HL-60 (cell line): ENCODE results near the gene LRP6.

Experiments
- DNase-seq, 2 experiments: peaks; one replicate each; pipeline ENCODE4 v3.0.0-alpha.2; 2010 to 2020; ENCODE audit warnings: low read depth in 1 of 2, low spot score in 1 of 2
- H3K27ac ChIP-seq: fragments of 250-450 bp; sonication (Bioruptor Pico); replicated peaks from 2 replicates; pipeline ENCODE4 v1.5.1; 2020; ENCODE audit warnings: mild to moderate bottlenecking, moderate library complexity
- H3K27me3 ChIP-seq: fragments of 250-450 bp; sonication (Bioruptor Pico); 2 replicates; pipeline ENCODE4 v1.5.1; 2021; ENCODE audit warnings: mild to moderate bottlenecking, moderate library complexity; ENCODE audit not compliant: insufficient read depth, poor library complexity, severe bottlenecking
- H3K4me3 ChIP-seq: replicated peaks from 2 replicates; pipeline ENCODE4 v1.5.1; 2011; ENCODE audit warnings: mild to moderate bottlenecking, control low read depth, low read length; ENCODE audit not compliant: insufficient read depth
- GABPA ChIP-seq: IDR thresholded peaks from 2 replicates; pipeline ENCODE4 v1.6.1; 2012; ENCODE audit warnings: low read depth
- POLR2AphosphoS5 ChIP-seq: IDR thresholded peaks from 2 replicates; pipeline ENCODE4 v1.6.1; 2012; ENCODE audit warnings: low read depth
- SPI1 ChIP-seq: IDR thresholded peaks from 2 replicates; pipeline ENCODE4 v1.6.1; 2012; ENCODE audit warnings: low read depth, mild to moderate bottlenecking, borderline replicate concordance
- TF ChIP-seq, protein P1 (sequence below): IDR thresholded peaks from one replicate; pipeline ENCODE4 v1.5.1; 2011; ENCODE audit warnings: low read length, control low read depth, inconsistent platforms; ENCODE audit not compliant: insufficient read depth
- TF ChIP-seq, protein P2 (sequence below): IDR thresholded peaks from 2 replicates; pipeline ENCODE4 v1.6.1; 2012; ENCODE audit warnings: low read depth; ENCODE audit not compliant: insufficient replicate concordance

LRP6 gene

DNA sequence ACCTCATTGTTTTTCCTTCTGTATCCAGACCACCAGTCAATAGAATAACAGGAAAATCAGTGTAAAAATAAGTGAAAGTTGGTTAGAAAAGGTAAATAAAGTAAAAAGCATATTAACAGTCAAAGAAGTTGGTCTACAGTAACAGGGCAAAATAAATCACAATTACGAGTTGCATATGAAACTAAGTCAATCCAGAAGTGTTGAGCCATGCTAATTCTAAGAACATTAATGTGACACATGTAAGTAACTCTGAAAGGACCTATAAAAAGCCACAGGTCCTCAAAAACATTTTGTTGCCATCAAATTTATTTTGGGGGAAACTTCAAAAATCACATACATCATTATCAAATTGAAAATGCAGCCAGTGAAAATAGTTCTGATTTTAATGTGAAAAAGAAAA lies 56.4 kb downstream of the LRP6 start:
- Histone ChIP-seq H3K27me3 (peaks cover 12% of the 10 kb centered on the region), H3K4me3 (no peak overlapping the region), H3K27ac (no peak overlapping the region)
- TF ChIP-seq, protein P1, sequence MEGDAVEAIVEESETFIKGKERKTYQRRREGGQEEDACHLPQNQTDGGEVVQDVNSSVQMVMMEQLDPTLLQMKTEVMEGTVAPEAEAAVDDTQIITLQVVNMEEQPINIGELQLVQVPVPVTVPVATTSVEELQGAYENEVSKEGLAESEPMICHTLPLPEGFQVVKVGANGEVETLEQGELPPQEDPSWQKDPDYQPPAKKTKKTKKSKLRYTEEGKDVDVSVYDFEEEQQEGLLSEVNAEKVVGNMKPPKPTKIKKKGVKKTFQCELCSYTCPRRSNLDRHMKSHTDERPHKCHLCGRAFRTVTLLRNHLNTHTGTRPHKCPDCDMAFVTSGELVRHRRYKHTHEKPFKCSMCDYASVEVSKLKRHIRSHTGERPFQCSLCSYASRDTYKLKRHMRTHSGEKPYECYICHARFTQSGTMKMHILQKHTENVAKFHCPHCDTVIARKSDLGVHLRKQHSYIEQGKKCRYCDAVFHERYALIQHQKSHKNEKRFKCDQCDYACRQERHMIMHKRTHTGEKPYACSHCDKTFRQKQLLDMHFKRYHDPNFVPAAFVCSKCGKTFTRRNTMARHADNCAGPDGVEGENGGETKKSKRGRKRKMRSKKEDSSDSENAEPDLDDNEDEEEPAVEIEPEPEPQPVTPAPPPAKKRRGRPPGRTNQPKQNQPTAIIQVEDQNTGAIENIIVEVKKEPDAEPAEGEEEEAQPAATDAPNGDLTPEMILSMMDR = no peak
- TF ChIP-seq POLR2AphosphoS5 (no peak), GABPA (no peak), SPI1 (no peak)
- TF ChIP-seq, protein P2, sequence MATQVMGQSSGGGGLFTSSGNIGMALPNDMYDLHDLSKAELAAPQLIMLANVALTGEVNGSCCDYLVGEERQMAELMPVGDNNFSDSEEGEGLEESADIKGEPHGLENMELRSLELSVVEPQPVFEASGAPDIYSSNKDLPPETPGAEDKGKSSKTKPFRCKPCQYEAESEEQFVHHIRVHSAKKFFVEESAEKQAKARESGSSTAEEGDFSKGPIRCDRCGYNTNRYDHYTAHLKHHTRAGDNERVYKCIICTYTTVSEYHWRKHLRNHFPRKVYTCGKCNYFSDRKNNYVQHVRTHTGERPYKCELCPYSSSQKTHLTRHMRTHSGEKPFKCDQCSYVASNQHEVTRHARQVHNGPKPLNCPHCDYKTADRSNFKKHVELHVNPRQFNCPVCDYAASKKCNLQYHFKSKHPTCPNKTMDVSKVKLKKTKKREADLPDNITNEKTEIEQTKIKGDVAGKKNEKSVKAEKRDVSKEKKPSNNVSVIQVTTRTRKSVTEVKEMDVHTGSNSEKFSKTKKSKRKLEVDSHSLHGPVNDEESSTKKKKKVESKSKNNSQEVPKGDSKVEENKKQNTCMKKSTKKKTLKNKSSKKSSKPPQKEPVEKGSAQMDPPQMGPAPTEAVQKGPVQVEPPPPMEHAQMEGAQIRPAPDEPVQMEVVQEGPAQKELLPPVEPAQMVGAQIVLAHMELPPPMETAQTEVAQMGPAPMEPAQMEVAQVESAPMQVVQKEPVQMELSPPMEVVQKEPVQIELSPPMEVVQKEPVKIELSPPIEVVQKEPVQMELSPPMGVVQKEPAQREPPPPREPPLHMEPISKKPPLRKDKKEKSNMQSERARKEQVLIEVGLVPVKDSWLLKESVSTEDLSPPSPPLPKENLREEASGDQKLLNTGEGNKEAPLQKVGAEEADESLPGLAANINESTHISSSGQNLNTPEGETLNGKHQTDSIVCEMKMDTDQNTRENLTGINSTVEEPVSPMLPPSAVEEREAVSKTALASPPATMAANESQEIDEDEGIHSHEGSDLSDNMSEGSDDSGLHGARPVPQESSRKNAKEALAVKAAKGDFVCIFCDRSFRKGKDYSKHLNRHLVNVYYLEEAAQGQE = no peak
- no peak for DNase-seq

DNA sequence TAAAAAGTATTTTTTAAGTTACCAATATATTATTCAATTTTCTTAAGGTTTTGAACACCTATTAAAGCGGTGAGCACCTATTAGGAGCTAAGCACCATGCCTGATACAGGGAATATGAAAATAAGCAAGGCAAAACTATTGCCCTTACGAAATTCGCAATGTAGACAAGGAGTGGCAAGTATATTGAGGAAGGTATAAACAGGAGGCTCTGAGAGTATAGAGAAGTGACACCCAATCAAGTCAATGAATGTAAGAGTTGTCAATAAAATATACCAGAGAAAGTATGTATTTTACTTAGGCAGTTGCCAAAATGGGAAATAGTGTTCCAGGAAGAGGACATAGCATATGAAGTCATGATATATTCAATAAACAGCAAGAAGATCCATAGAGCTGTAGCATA lies 57.2 kb downstream of the LRP6 start:
- DNase-seq = no peak
- Histone ChIP-seq H3K4me3 (no peak overlapping the region), H3K27me3 (peaks cover 12% of the 10 kb centered on the region), H3K27ac (no peak overlapping the region)
- TF ChIP-seq, protein P1 = no peak
- TF ChIP-seq SPI1 (no peak), POLR2AphosphoS5 (no peak), GABPA (no peak)
- TF ChIP-seq, protein P2 = no peak

DNA sequence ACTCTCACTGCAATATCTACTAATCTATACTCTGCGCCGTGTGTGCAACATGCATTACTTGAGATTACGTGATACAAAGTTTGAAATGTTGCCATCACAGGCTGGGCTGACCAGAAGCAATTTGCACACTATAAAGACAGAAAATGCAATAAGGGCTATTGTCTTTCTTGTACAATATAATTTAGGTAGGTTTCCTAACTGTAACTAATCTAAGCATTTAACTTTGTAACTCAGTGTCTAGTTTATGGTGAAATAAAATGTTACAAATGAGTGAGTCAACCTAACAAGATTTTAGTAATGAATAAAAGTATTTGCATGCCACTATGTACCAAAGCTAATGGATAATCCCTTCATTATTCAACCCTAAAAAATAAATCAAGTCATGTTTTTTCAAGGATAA lies 57.8 kb downstream of the LRP6 start:
- TF ChIP-seq, protein P1 = no peak
- TF ChIP-seq SPI1 (no peak), POLR2AphosphoS5 (no peak), GABPA (no peak)
- TF ChIP-seq, protein P2 = no peak
- DNase-seq = no peak
- no peak overlapping the region for H3K4me3 ChIP-seq
- H3K27me3 ChIP-seq = peaks cover 12% of the 10 kb centered on the region
- no peak overlapping the region for H3K27ac ChIP-seq
